Endothelial cell of umbilical vein (primary cell): ENCODE measurements around the gene MYO1F. TPM values are rescaled to one million over a fixed set of nuclear protein-coding genes. Genes with fewer than 3 reads are reported as not detected.

Experiments
- BruUV-seq: library from RNA; stranded (reverse); fragments of 400-500 nt; replicated peaks from 2 replicates; lab custom pipeline; 2021; lab: Mats Ljungman, UMichigan
- CTCF ChIA-PET: fragments of 300-600, 350-600 bp; sonication (Branson Sonifier 250); formaldehyde crosslinking; loops from one replicate; lab custom pipeline; 2021; ENCODE audit warnings: antibody characterized with exemption, inconsistent platforms; lab: Charles Lee
- POLR2A ChIA-PET: fragments of 300-600, 350-600 bp; sonication (Branson Sonifier 250); formaldehyde crosslinking; loops from one replicate; lab custom pipeline; 2021; ENCODE audit warnings: antibody characterized with exemption, inconsistent platforms; lab: Charles Lee
- DNase-seq: peaks from one replicate; pipeline ENCODE4 v3.0.0-alpha.2; 2011; ENCODE audit warnings: low read depth, low spot score
- FAIRE-seq: peaks from 2 replicates; lab custom pipeline; 2011; peaks lifted over from hg19 to GRCh38; lab: Jason Lieb, UNC
- H2AFZ ChIP-seq: 2 replicates; pipeline ENCODE4 v1.6.0; 2012; ENCODE audit warnings: low read depth, low read length, control low read depth, inconsistent platforms
- H3K27ac ChIP-seq: 2 replicates; pipeline ENCODE4 v1.5.1; 2011; ENCODE audit warnings: low read depth, mild to moderate bottlenecking, control low read depth, low read length, moderate library complexity; ENCODE audit not compliant: insufficient read depth
- H3K27me3 ChIP-seq, 2 experiments: 2 replicates each; pipeline versions ENCODE4 v1.6.0 to v1.6.1; 2011; ENCODE audit warnings: low read length in 2 of 2, mixed read lengths in 1 of 2; ENCODE audit not compliant: control insufficient read depth in 2 of 2, insufficient read depth in 2 of 2
- H3K36me3 ChIP-seq, 2 experiments: 2 replicates in 1 of 2; 3 replicates in 1 of 2; pipeline ENCODE4 v1.5.1; 2011; ENCODE audit warnings: low read length in 2 of 2, mild to moderate bottlenecking in 1 of 2, moderate library complexity in 1 of 2; ENCODE audit not compliant: control insufficient read depth in 2 of 2, insufficient read depth in 2 of 2; ENCODE audit errors: extremely low read depth in 1 of 2
- H3K4me1 ChIP-seq: 3 replicates; pipeline ENCODE4 v1.5.1; 2011; ENCODE audit warnings: mild to moderate bottlenecking, low read length; ENCODE audit not compliant: control insufficient read depth, insufficient read depth; ENCODE audit errors: extremely low read depth
- H3K4me2 ChIP-seq: 2 replicates; pipeline ENCODE4 v1.6.1; 2011; ENCODE audit warnings: low read length, control low read depth, mixed read lengths; ENCODE audit not compliant: insufficient read depth
- H3K4me3 ChIP-seq, 3 experiments: fragments of 200-600 bp in 1 of 3; sonication (generic), shearing (Covaris generic) in 1 of 3; replicated peaks in 1 of 3; 2 replicates each; pipeline ENCODE4 v1.5.1; 2011 to 2016; ENCODE audit warnings: control low read depth in 3 of 3, low read length in 3 of 3, mild to moderate bottlenecking in 2 of 3, inconsistent platforms in 1 of 3, low read depth in 1 of 3, moderate library complexity in 1 of 3; ENCODE audit not compliant: insufficient read depth in 1 of 3
- H3K79me2 ChIP-seq: 2 replicates; pipeline ENCODE4 v1.6.0; 2012; ENCODE audit warnings: low read length, inconsistent platforms; ENCODE audit not compliant: control insufficient read depth, insufficient read depth
- H3K9ac ChIP-seq: replicated peaks from 2 replicates; pipeline ENCODE3; 2011; ENCODE audit warnings: low read length, control low read depth; ENCODE audit not compliant: insufficient read depth; ENCODE audit errors: extremely low read depth
- H3K9me1 ChIP-seq: replicated peaks from 3 replicates; pipeline ENCODE4 v1.6.0; 2011; ENCODE audit warnings: mild to moderate bottlenecking, low read length; ENCODE audit not compliant: control insufficient read depth, insufficient read depth; ENCODE audit errors: extremely low read depth
- H3K9me3 ChIP-seq: replicated peaks from 2 replicates; pipeline ENCODE4 v1.5.1; 2012; ENCODE audit warnings: low read length, inconsistent platforms; ENCODE audit not compliant: control insufficient read depth, insufficient read depth
- H4K20me1 ChIP-seq: replicated peaks from 2 replicates; pipeline ENCODE3; 2011; ENCODE audit warnings: mild to moderate bottlenecking, low read length; ENCODE audit not compliant: control insufficient read depth, insufficient read depth; ENCODE audit errors: extremely low read depth
- CTCF ChIP-seq, 2 donors: IDR thresholded peaks; 1 replicate in 1 of 2; 2 replicates in 1 of 2; pipeline ENCODE4 v1.5.1; 2011; ENCODE audit warnings: low read length in 2 of 2, mild to moderate bottlenecking in 2 of 2, moderate library complexity in 2 of 2, control low read depth in 1 of 2, inconsistent platforms in 1 of 2, low read depth in 1 of 2; ENCODE audit not compliant: insufficient read depth in 1 of 2; ENCODE audit errors: extremely low read depth in 1 of 2
- EZH2 ChIP-seq: IDR thresholded peaks from 2 replicates; pipeline ENCODE4 v1.6.1; 2012; ENCODE audit warnings: borderline replicate concordance, low read depth, mild to moderate bottlenecking, moderate library complexity, low read length, inconsistent platforms; ENCODE audit not compliant: severe bottlenecking
- FOS ChIP-seq: IDR thresholded peaks from 2 replicates; pipeline ENCODE4 v1.6.1; 2011; ENCODE audit warnings: mild to moderate bottlenecking, low read length, moderate library complexity, borderline replicate concordance; ENCODE audit not compliant: insufficient read depth
- GATA2 ChIP-seq: IDR thresholded peaks from 2 replicates; pipeline ENCODE4 v1.7.0; 2011; ENCODE audit warnings: low read depth, mild to moderate bottlenecking, moderate library complexity, mixed read lengths, low read length; ENCODE audit not compliant: insufficient read length, insufficient read depth
- JUN ChIP-seq: IDR thresholded peaks from 2 replicates; pipeline ENCODE4 v1.6.1; 2011; ENCODE audit warnings: borderline replicate concordance, low read depth; ENCODE audit not compliant: insufficient read length, insufficient read depth
- MAX ChIP-seq: IDR thresholded peaks from 2 replicates; pipeline ENCODE4 v1.6.1; 2011; ENCODE audit not compliant: insufficient read depth, insufficient read length
- MYC ChIP-seq: IDR thresholded peaks from one replicate; pipeline ENCODE4 v1.6.1; 2011; ENCODE audit warnings: mild to moderate bottlenecking, low read depth, low read length
- POLR2A ChIP-seq: IDR thresholded peaks from 2 replicates; pipeline ENCODE4 v1.6.1; 2012; ENCODE audit warnings: low read depth, mild to moderate bottlenecking, control low read depth, low read length
- POLR2AphosphoS5 ChIP-seq: IDR thresholded peaks from 2 replicates; pipeline ENCODE4 v1.6.1; 2012; ENCODE audit warnings: low read depth, mild to moderate bottlenecking, control low read depth, low read length, moderate library complexity; ENCODE audit not compliant: insufficient read depth
- dilution Hi-C: fragments of 300-500 bp; cut with MboI; formaldehyde crosslinking; loops from one replicate; pipeline ENCODE4 v1.15.0; 2019; ENCODE audit warnings: low sequenced_read_pairs; ENCODE audit not compliant: extremely low pct_ligation_motif_present
- intact Hi-C: fragments of 100-400 bp; cut with micrococcal nuclease; formaldehyde crosslinking; loops from one replicate; pipeline ENCODE4 v1.10.0; 2022
- polyA plus RNA-seq, 4 experiments: library from polyadenylated mRNA; depleted of rRNA in 3 of 4; stranded (reverse) in 3 of 4; unstranded in 1 of 4; fragments of >200 nt; gene quantifications; 2 replicates each; pipeline versions ENCODE4 v1.2.1 to v1.2.3, GENCODE V29; 2011 to 2012; ENCODE audit warnings: missing spikeins in 1 of 4
- total RNA-seq: library from RNA; stranded (reverse); gene quantifications from 2 replicates; pipeline ENCODE4 v1.2.3, GENCODE V29; 2021

The MYO1F gene
- total and polyA plus RNA-seq, 2 donors (not counting 3 experiments of a cell fraction or from before 2014, with no cell fraction given) = 0.22 to 0.39 TPM

- H3K4me1 ChIP-seq = no peaks in the 10 kb centered on the region
- FAIRE-seq = no peak
- H3K27ac ChIP-seq = no peak overlapping the region
- no peak overlapping the region for H2AFZ ChIP-seq
- no TSS peak for BruUV-seq
- no peak for DNase-seq
- H3K27me3 ChIP-seq = no peaks in the 10 kb centered on the region
- peaks cover 2% of the 10 kb centered on the region for H4K20me1 ChIP-seq
- dilution Hi-C loops (no loop called here), intact Hi-C loops (no loop called here)
- H3K4me2 ChIP-seq = no peak overlapping the region
- no peak overlapping the region for H3K4me3 ChIP-seq
- H3K36me3 ChIP-seq = peaks cover 37 to 69% of the 10 kb centered on the region in 2 experiments
- H3K79me2 ChIP-seq = peaks cover 28% of the 10 kb centered on the region
- no peak for TF ChIP-seq MYC
- TF ChIP-seq POLR2AphosphoS5 = no peak
- no peak for TF ChIP-seq FOS
- no peak for TF ChIP-seq MAX
- no peak for TF ChIP-seq POLR2A
- no peak for TF ChIP-seq JUN
- no peak for TF ChIP-seq EZH2
- no peak for TF ChIP-seq GATA2
- TF ChIP-seq CTCF (IDR thresholded peaks at IDR 0.05; ENCODE audit: extremely low read depth in 1 of 2, insufficient read depth in 1 of 2, low read depth in 1 of 2, low read length in 2 of 2) = no peak
- CTCF ChIA-PET = interaction anchor here (2.2 to 2.4 kb wide), 2 partner anchors 21 to 130 kb away, joined by 7 read pairs; no protein-coding TSS in a partner anchor
- POLR2A ChIA-PET = no interaction called here
- no peaks in the 10 kb centered on the region for H3K9me3 ChIP-seq
- H3K9ac ChIP-seq = no peak overlapping the region
- H3K9me1 ChIP-seq = no peaks in the 10 kb centered on the region
Measured at GRCh38 chr19:8484331-8484894, 92.8 kb downstream of the MYO1F start.
